NCI-H748 treated with DMSO at 0.1 percent for 48 hours (cell line): ENCODE results near the gene LRRC56.
A peak's percentile ranks its signal among the peaks of the same experiment; 100 is the strongest.
"Not testable (repeated sequence)": the region's sequence is repeated elsewhere in the genome, so short reads cannot be mapped to it uniquely, and the experiment has no call there.

Experiments used
- DNase-seq: peaks from one replicate; lab custom pipeline; 2025; lab: John Stamatoyannopoulos, UW

Gene LRRC56

DNA sequence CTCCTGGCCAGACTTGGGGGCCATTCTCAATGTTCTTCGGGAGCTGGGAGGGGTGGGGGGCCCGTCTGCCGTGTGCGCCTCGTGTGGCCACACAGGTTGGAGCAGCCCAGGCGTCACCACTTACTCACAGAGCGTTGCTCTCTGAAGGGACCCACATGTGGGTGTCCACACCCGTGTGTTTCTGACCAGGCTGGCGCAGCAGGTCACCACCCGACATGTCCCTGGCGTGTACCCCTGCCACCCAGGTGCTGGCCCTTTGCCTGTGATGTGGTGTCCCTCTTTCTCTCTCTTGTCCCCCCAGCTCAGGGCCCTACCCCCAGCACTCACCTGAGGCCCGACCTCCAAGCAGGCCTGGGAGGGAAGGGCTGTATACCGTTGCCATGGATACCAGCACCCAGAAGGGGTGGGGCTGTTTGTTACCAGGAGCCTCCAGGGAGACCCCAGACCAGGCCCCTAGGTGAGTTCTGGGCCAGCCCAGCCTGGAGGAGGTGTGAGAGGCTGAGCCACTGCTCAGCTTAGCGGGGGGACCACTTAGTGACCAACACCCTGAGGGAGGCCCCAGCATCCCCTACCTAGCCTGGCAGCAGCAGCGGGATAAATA lies 21.8 kb downstream of the LRRC56 start:
- no peak for DNase-seq

DNA sequence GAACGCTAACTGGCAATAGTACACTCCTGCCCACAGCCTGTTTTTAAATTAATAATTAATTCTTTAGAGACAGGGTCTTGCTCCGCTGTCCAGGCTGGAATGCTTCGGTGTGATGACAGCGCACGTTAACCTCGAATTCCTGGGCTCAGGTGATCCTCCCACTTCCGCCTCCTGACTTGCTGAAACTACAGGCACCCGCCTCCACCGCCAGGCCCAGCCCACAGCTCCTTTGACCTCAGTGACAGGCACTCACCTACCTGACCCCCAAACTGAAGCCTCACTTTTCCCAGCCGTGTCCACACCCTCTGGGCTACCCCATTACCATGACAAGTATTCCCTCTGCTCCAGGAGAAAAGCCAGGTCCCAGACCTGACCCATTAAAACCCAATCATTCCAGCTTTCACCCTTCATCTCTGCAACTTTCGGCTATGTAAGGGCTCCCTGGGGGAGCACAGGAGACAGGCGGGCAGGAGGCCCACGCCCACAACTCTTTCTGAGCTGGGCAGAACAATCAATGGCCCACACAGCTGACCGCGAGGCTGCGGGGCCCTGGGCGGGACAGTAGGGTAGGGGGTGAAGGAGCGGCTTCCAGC lies 22.5 kb downstream of the LRRC56 start:
- no peak for DNase-seq

DNA sequence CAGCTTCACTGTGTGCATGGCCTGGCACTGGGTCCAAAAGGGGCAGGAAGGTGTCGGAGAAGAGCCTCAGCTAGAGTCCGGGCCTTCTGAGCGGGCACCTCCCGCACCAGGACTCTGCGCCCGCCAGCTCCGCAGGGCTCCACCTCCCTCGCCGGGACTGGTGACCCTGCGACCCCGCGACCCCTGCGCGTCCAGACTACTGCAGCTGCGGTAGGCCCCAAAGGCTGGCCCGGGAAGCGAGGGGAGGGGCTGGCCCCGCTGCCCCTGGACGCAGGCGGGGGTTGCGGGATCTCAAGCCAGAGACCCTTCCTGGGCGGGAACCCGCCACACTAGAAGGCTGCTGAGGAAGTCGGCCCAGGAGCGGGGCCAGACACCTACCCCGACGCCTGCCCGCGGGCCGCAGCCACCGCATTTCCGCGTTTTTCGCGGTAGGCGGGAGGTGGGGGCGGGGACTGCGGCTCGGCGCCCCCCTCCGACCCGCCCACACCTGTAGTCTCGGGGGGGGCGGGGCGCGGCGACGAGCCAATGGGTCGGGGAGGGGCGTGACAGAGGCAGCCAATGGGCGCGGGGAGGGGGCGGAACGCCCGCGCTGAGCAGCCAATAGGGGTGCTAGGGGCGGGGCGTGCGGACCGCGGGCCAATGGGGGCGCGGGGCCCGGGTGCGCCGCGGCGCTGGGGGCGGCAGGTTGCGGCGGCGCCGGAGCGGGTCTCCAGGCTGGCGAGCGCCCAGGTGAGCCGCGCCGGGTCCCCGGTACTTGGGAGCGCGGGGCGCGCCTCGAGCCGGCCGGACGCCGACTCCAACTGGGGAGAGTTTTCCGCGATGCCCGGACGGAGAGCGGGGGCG lies 23.2 kb downstream of the LRRC56 start, which contains the start of the genes LMNTD2 and RASSF7:
Gene LMNTD2, minus strand, starts transcription at position 434 of the 843 bp plus-strand sequence. Its CDS starts 22 bp downstream, at position 412.
Gene RASSF7, plus strand, starts transcription at position 666 of the 843 bp plus-strand sequence. CDS start 799 bp downstream, outside the sequence.
- peak; percentile 78 for DNase-seq

DNA sequence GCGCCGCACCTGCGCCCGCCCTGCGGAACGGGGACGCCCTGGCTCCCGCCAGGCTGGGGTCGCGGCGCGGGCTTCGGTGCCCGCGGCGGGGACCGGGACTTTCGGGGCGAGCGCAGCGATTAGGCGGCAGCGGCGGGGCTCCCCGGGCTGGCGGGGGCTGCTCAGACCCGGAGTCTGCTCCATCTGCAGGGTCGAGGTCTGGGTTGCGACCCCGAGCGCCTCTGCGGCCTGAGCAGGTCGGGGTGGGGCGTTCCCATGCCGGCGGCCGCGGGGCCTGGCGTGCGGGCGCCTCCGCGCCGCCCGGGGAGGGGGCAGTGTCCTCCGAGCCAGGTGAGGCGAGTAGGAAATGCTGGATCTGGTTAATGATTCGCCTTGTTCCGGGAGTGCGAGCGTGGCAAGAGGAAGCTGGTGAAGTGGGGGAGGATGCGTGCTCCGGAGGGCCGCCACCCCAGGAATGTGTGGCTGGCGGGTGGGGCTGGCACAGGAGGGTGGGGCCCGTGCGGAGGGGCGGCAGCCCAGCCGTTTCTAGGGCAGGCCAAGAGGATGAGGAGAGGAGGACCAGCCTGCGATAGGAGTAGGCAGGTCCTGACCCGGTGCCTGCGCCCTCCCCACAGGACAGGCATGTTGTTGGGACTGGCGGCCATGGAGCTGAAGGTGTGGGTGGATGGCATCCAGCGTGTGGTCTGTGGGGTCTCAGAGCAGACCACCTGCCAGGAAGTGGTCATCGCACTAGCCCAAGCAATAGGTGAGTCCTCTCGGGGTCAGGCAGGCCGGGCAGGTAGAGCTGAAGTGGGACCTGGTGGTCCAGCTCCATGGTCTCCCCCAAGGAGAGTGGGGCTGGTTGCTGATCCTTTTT lies 24.0 kb downstream of the LRRC56 start:
- no peak for DNase-seq

DNA sequence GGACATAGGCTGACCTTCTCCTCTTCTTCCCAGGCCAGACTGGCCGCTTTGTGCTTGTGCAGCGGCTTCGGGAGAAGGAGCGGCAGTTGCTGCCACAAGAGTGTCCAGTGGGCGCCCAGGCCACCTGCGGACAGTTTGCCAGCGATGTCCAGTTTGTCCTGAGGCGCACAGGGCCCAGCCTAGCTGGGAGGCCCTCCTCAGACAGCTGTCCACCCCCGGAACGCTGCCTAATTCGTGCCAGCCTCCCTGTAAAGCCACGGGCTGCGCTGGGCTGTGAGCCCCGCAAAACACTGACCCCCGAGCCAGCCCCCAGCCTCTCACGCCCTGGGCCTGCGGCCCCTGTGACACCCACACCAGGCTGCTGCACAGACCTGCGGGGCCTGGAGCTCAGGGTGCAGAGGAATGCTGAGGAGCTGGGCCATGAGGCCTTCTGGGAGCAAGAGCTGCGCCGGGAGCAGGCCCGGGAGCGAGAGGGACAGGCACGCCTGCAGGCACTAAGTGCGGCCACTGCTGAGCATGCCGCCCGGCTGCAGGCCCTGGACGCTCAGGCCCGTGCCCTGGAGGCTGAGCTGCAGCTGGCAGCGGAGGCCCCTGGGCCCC lies 24.8 kb downstream of the LRRC56 start:
- DNase-seq: no peak

DNA sequence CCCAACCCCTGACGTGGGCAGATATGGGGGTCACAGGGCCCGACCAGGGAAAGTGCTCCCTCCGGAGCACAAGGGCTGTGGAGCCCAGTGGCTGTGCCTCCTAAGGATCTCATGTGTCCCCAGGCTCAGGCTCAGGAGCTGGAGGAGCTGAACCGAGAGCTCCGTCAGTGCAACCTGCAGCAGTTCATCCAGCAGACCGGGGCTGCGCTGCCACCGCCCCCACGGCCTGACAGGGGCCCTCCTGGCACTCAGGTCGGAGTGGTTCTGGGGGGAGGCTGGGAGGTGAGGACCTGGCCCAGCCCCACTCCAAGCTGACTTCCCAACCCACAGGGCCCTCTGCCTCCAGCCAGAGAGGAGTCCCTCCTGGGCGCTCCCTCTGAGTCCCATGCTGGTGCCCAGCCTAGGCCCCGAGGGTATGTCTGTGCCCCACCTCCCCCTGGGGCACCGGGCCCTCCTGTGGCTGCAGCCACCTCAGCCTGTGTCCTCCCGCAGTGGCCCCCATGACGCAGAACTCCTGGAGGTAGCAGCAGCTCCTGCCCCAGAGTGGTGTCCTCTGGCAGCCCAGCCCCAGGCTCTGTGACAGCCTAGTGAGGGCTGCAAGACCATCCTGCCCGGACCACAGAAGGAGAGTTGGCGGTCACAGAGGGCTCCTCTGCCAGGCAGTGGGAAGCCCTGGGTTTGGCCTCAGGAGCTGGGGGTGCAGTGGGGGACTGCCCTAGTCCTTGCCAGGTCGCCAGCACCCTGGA lies 25.9 kb downstream of the LRRC56 start:
- DNase-seq: no peak

DNA sequence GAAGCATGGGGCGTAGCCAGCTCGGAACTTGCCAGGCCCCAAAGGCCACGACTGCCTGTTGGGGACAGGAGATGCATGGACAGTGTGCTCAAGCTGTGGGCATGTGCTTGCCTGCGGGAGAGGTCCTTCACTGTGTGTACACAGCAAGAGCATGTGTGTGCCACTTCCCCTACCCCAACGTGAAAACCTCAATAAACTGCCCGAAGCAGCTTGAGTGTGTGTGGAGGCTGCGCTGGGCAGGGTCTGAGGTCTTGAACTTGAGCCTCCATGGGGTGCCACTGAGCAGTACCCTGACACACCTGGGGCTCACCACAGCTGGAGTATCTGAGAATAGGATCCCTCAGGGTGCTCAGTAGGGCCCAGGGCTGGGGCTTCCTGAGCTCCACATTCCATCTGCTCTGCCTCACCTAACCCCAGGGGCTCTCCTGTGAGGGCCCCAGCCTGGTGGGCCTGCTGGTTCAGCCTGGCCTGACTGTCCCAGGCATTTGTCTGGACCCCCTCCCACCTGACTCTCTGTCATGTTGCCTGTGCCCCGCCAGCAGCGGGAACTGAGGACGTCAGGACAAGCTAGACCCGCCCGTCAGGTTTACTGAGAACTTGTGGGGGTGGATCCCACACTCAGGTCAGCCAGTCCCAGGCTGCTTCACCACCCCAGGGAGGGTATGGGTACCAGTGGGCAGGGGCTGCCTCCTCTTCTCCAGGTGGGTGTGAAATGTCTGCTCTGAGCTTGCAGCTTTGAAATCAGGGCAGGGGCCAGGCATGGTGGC lies 26.7 kb downstream of the LRRC56 start:
- no peak for DNase-seq

DNA sequence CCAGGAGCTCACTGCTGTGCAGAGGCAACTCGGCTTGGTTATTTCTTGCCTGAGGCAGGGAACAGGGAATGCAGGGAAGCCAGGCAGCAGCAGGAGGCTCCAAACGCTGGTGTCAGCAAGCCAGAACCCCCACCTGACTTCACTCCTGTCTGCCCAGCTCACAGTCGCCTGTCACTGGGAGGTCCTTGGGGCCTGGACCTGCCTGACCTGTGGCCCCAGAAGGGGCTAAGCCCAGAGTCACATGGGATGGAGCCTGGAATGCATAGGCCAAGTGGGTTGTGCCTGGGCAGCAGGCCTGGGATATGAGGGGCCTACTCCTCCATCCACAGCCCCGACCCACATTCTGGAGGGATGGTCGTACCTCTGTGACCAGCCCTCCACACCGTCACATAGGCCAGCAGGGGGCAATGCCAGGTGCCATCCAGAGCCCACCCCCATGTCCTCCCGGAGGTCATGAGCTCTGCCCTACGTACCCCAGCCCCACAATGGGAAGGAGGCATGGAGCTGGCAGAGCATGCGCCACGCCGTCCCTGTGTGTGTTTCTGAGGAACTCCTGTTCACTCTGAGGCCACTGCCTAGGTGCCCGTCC lies 28.7 kb downstream of the LRRC56 start:
- no peak for DNase-seq

DNA sequence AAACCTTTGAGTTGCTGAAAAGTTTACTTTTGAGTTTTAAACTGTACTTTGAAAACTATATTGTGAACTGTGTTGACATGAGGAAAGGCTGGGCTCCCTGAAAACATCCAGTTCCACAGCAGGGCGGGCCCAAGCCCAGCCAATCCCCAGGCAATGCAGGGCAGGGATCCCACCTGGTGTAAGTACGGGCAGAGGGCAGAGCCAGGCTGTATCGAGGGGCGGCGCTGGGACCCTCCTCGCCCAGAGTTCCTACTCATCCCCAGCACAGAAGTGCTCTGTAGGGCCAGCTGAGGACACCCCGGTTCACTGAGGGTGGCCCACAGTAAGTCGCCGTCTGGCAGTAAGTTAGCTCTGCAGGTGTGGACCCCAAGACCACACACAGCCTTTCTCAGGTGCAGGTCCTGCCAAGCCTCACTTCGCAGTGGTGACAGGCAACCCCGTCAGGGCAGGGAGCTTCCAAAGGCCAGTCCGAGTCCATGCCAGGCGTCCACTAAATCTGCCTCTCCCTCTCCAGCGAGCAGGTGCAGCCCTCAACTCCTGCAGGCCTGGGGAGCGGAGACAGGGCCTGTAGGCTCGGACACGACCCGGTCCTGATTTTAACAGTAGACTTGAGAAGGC lies 29.8 kb downstream of the LRRC56 start:
- no peak for DNase-seq

DNA sequence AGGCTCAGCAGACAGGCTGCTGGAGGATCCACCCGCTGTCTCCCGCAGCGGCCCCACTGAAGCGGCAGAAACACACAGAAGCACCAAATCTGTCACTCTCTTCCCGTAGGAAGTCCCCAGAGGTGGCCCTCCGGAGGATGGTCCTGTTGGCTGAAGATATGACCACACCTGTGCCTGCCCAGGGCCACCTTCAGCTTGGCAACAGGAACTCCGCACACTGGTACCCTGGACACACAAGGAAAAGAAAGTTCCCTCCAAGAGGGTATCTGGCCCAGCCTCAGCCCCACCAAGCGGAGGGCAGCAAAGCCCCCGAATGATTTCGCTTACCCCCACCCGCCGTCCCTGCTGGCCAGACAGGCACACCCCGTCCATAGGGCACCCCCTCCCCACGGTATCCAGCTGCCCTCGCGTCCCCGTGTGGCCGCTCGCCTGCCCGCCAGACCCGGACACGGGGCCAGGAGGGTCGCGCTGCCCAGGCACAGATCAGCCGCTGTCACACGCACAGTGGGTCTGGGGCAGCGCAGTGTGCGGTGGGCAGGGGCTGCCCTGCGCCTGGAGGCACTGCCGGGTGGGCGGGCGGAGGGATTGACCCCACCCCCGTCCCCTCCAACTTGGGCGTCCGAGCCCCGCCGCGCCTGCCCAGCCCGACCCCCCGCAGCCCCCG lies 30.4 kb downstream of the LRRC56 start:
- no peak for DNase-seq

DNA sequence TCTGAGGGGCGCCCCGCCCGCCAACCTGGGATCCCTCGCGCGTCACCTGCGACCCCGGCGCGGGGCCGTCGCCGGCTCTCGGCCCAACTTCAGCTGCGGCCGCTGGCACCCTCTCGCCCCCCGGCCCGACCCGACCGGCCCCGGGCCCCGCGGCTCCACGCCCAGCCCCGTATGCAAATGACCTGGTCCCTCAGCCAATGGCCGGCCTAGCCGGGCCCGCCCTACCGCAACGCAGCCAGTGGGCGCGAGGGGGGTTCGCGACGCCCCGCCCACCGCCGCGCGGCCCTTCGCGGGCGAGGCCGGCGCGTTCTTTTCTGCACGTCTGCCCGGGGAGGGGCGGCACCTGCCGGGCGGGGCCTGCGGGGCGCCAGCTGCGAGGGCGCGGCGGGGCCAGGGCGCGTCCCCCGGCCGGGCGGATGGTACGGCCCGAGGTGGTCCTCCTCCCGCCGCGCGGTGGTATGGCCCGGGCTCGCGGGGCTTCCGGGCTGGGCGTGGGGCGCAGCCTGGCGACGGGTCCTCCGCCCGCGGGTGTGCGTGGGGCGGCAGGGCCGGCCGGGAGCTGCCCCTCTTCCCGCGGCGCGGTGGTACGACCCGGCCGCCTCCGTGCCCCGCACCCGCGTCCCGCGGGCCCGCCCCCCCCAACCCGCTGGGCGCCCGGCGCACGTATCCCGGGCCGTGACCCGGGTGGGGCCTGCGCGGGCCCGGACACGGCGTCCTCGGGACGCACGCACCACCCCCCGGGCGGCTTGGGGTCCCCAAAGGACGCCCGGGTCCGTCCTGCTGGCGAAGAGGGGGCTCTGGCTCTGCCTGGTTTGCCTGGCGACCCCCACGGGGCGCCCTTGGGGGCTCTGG lies 31.2 kb downstream of the LRRC56 start:
- DNase-seq: peak; percentile 84

DNA sequence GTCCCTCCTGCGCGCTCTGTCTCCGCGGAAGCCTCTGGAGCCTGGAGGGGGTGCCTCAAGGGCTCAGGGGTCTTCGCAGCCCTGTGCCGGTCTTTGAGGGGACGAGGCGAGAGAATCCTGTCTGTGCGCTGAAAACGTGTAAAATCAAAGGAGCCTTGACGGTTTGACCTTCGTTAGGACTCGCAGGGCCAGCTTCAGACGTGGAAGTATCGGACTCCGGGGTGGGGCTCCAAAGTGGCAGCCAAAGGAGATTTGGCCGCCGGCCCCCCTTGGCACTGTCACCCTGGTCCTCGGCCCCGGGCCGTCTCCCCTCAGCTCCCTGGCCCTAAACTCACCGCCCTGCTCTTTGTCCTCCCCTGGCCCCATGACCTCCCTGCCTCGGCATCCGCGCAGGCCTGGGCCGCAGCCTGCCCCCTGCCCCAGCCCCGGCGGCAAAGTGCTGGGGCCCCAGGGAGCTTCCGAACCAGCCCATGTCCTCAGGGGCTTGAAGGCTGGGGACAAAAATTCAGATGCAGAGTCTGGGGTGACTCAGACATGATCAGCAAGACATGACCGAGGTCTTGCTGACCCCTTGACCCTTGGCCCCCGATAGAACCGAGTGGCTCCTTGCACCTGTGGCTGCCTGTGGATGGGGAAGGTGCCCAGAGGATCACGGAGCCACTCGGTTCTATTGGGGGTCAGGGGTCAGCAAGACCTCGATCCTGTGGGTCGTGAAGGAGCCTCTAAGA lies 32.0 kb downstream of the LRRC56 start:
- DNase-seq: no peak

DNA sequence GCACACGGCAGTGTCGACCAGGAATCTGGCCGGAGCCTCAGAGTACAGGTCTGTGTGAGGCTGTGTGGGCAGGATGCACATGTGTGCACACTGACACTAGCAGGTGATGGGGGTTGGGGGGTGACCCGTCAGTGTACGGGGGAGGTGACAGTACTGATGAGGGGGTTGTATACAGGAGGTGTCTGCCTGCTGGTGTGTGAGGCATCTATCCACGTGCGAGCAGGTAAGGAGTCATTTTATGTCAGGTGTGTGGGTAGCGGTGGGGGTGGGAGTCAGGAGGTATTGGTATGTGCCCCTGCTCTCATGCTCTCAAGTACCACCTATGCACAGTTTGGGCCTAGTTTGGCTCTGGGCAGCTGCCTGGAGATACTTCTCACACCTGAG lies 34.5 kb downstream of the LRRC56 start:
- no peak for DNase-seq

DNA sequence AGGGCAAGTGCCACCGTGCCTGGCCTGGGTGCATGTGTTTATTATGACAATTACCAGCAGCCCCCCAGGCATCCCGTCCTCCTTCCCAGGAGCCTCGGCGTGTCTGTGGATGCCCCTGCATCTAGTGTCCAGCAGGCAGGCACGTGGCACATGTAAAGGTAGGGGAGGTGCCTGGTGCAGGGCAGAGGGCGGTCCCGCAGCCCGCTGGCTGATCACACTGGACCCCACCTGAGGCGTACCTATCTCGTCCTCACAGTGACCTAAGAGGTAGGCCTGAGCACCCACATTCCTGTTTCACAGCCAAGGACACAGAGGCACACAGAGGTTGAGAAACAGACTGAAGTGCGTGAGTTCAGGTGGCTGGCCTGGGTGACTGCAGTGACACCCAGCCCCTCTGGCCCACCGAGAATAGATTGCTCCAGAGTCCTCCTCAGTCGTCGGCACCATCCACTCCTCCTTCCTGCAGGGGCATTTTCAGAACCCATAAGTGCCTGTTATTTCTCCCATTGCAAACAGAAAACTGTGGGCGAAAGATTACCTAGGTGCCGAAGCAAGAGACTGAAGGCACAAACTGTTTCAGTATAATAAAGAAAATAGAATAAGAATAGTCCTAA lies 35.9 kb downstream of the LRRC56 start:
- DNase-seq: no peak

DNA sequence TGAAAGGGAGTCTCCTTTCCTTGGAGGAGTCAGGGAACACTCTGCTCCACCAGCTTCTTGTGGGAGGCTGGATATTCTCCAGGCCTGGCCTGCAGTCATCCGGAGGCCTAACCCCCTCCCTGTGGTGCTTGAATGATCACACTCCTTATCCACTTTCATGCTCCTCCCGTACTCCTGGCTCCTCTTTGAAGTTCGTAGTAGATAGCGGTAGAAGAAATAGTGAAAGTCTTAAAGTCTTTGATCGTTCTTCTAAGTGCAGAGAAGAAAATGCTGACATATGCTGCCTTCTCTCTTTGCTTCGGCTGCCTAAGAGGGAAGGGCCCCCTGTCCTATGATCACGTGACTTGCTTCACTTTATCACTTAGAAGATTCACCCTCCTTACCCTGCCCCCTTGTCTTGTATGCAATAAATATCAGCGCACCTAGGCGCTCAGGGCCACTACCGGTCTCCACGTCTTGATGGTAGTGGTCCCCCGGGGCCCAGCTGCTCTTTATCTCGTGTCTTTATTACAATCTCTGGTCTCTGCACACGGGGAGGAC lies 36.8 kb downstream of the LRRC56 start:
- not testable (repeated sequence) for DNase-seq

DNA sequence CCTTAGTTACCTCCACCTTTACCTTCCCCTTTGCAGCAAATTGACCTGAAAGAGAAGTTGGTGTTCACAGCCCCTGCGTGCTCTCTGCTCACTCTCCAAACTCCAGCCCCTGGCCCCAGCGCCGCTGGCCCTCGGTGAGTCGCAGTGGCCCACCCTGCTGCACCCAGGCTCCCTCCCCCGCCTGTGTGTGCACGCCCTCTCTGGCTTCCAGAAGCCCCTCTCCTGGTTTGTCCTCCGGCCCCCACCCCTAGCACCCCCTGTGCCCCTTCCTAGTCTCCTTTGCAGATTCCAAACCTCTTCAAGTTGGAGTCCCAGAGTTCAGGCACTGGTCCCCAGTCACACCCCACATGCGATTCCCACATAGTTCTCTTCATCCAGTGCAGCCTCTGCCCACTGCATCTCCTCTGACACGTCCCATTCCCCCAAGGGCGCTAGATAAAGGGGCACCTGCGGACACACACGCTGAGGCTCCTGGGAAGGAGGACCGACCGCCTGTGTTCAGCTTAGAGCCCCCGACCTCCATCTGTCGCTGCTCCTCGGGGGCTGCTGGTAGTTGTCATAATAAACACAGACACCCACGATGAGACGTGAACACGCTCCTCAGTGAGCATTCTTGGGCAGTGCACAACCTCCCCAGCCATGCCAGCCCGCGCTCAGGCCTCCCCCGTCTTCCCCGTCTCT lies 37.4 kb downstream of the LRRC56 start:
- no peak for DNase-seq
